Upper lobe of right lung (tissue), 1 donor: ENCODE results near the gene KRT76. TPM values are rescaled to one million over a fixed set of nuclear protein-coding genes. Genes with fewer than 3 reads are reported as not detected.

Source experiments
- ATAC-seq: fragments of 200-7000 bp; cut with Tn5 transposase; one replicate; pipeline ENCODE4 v1.9.1; 2020; ENCODE audit warnings: mild to moderate bottlenecking, moderate library complexity
- DNase-seq: peaks from one replicate; pipeline ENCODE4 v3.0.0-alpha.2; 2020
- H3K27ac ChIP-seq: fragments of 200-600 bp; one replicate; pipeline ENCODE4 v1.8.0; 2022
- H3K27me3 ChIP-seq: fragments of 200-600 bp; one replicate; pipeline ENCODE4 v1.8.0; 2022; ENCODE audit warnings: mild to moderate bottlenecking
- H3K36me3 ChIP-seq: fragments of 200-600 bp; one replicate; pipeline ENCODE4 v1.8.0; 2022
- H3K4me1 ChIP-seq: fragments of 200-600 bp; one replicate; pipeline ENCODE4 v1.8.0; 2022
- H3K4me3 ChIP-seq: fragments of 200-600 bp; one replicate; pipeline ENCODE4 v1.8.0; 2022; ENCODE audit warnings: mild to moderate bottlenecking
- H3K9me3 ChIP-seq: fragments of 200-600 bp; one replicate; pipeline ENCODE4 v1.8.0; 2022
- CTCF ChIP-seq: fragments of 200-600 bp; IDR thresholded peaks from one replicate; pipeline ENCODE4 v1.8.0; 2022; ENCODE audit warnings: antibody characterized with exemption
- intact Hi-C: fragments of 100-400 bp; cut with DNase I; formaldehyde crosslinking; loops from one replicate; pipeline ENCODE4 v1.11.0; 2022
- total RNA-seq: library from RNA; stranded (reverse); fragmentation: NEBNext Ultra II Directional; extraction: Animal tissue kit (Norgen Biotek cat#: 25700); gene quantifications from one replicate; pipeline ENCODE4 v1.2.1, GENCODE V29; 2021
- donor health status: DM: no; HTN: yes; CAD: no; lungs with severe emphysema.

KRT76 gene
- total RNA-seq, 1 donor from 2014 or later = not detected

GRCh38 chr12:52724384-52724783, 52.8 kb downstream of the KRT76 start:
- DNase-seq = no peak
- H3K36me3 ChIP-seq = no peaks in the 10 kb centered on the region
- no peak for TF ChIP-seq CTCF
- H3K4me1 ChIP-seq = no peaks in the 10 kb centered on the region
- no peak overlapping the region for H3K4me3 ChIP-seq
- no peak for ATAC-seq
- intact Hi-C loops = no loop called here
- no peaks in the 10 kb centered on the region for H3K9me3 ChIP-seq
- peaks cover 11% of the 10 kb centered on the region for H3K27me3 ChIP-seq
- no peak overlapping the region for H3K27ac ChIP-seq

- TF ChIP-seq CTCF = no peak
- no peak for ATAC-seq
- no peaks in the 10 kb centered on the region for H3K9me3 ChIP-seq
- H3K36me3 ChIP-seq = no peaks in the 10 kb centered on the region
- peaks cover 11% of the 10 kb centered on the region for H3K27me3 ChIP-seq
- DNase-seq = no peak
- H3K27ac ChIP-seq = no peak overlapping the region
- H3K4me3 ChIP-seq = no peak overlapping the region
- intact Hi-C loops = no loop called here
- H3K4me1 ChIP-seq = no peaks in the 10 kb centered on the region
Measured at GRCh38 chr12:52722680-52723079, 54.5 kb downstream of the KRT76 start.

GRCh38 chr12:52721838-52722470, 55.2 kb downstream of the KRT76 start:
- no peak for DNase-seq
- H3K27me3 ChIP-seq = peaks cover 11% of the 10 kb centered on the region
- no peaks in the 10 kb centered on the region for H3K36me3 ChIP-seq
- no peaks in the 10 kb centered on the region for H3K9me3 ChIP-seq
- H3K4me1 ChIP-seq = no peaks in the 10 kb centered on the region
- H3K4me3 ChIP-seq = no peak overlapping the region
- no peak for TF ChIP-seq CTCF
- no peak for ATAC-seq
- H3K27ac ChIP-seq = no peak overlapping the region
- intact Hi-C loops = no loop called here

- Histone ChIP-seq H3K27ac (no peak overlapping the region), H3K36me3 (no peaks in the 10 kb centered on the region), H3K4me1 (no peaks in the 10 kb centered on the region), H3K4me3 (no peak overlapping the region), H3K9me3 (no peaks in the 10 kb centered on the region), H3K27me3 (peaks cover 20% of the 10 kb centered on the region)
- ATAC-seq = no peak
- TF ChIP-seq CTCF = no peak
- no peak for DNase-seq
- intact Hi-C loops = no loop called here
Measured at GRCh38 chr12:52720365-52720886, 56.7 kb downstream of the KRT76 start.

Other genes starting within 250 kb of the KRT76 start
- gene KRT71, start 224.2 kb downstream of the KRT76 start, total RNA-seq = not detected
- gene KRT74, start 203.5 kb downstream of the KRT76 start, total RNA-seq = not detected
- gene KRT72, start 175.9 kb downstream of the KRT76 start, total RNA-seq = not detected
- 0.52 TPM for gene KRT73, start 158.8 kb downstream of the KRT76 start, total RNA-seq
- not detected for gene KRT2, start 125.1 kb downstream of the KRT76 start, total RNA-seq
- gene KRT1, start 96.9 kb downstream of the KRT76 start, total RNA-seq = 3.5 TPM
- not detected for gene KRT77, start 73.8 kb downstream of the KRT76 start, total RNA-seq
- not detected for gene KRT3, start 18.8 kb upstream of the KRT76 start, total RNA-seq
- gene KRT4, start 36.8 kb upstream of the KRT76 start, total RNA-seq = 6.8 TPM
- gene KRT79, start 57.0 kb upstream of the KRT76 start, total RNA-seq = 5.4 TPM
- not detected for gene KRT78, start 71.6 kb upstream of the KRT76 start, total RNA-seq
- gene KRT8, start 127.7 kb upstream of the KRT76 start, total RNA-seq = 223 TPM
- 255 TPM for gene KRT18, start 171.8 kb upstream of the KRT76 start, total RNA-seq
- 436 TPM for gene EIF4B, start 229.1 kb upstream of the KRT76 start, total RNA-seq